ENCODE measurements around the gene ATF5. TPM values are rescaled to one million over a fixed set of nuclear protein-coding genes. Genes with fewer than 3 reads are reported as not detected.
A peak's percentile ranks its signal among the peaks of the same experiment; 100 is the strongest.

ATF5 gene
- total and polyA plus RNA-seq, 11 donors, result 3.9 to 33.0 (median 9.5) TPM

DNA sequence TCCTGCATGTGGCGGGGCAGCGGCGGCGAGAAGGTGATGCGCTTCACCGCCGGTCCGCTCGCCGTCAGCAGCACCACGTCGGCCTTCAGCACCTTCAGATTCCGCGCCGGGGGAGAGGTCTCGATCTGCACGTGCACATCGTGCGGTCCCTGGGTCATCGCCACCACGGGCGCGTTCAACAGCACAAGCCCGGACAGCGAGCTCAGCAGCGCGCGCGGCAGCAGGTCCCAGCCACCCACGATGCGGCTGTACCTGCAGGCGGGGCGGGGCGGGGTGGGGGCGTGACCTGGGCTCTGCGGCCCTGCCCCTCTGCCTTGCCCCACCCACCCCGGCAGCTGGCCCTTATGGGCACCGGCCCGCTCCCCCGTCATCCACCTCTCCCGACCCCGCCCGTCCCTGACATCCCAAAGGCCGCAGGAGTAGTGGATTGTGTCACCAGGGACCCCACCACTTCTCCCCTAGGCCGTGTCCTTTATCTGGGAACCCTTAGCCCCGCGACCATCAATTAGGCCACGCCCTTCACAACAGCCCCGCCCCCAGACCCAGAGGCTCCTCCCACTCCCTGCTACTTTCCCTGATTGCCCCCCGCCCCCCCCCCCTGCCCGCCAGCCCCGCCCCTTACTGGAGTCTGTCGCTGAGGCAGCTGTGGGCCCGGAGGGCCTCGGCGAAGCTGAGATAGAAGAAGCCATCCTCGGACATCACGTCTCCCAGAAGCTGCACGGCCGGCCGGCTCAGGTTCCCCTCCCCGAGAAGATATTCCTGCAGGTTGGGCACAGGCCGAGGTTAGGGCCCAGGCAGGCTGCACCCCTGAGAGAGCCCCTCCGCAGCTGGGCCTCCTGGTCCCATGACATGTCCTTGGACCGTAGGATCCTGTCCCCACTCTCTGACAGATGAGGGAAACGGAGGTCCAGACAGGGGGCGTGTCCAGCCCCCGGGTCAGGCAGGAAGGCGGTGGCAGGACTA lies 38.4 kb upstream of the ATF5 start:
- peaks cover 0 to 27% (median 11%) of the 10 kb centered on the region in 9 donors for H3K36me3 ChIP-seq
- peaks cover 0 to 23% (median 11%) of the 10 kb centered on the region in 12 donors for H3K4me1 ChIP-seq
- peak in 2 of 5 donors; percentile 20 to 68 for DNase-seq
- no peaks in the 10 kb centered on the region for H3K9me3 ChIP-seq
- H3K27me3 ChIP-seq, result peaks cover 0 to 11% (median 0%) of the 10 kb centered on the region in 9 donors
- 7 to 21% (median 13%) methylated on average over 32 to 69 of the region's 69 CpGs for WGBS, 4 donors
- peak overlapping the region in 1 of 12 donors; percentile 54 for H3K27ac ChIP-seq
- TF ChIP-seq CTCF (IDR thresholded peaks at IDR 0.05), result peak in 2 of 12 donors; percentile 6 to 35
- no peak for TF ChIP-seq POLR2A (IDR thresholded peaks at IDR 0.05)
- intact Hi-C loops (cut with DNase I), result no loop called here
- peak overlapping the region in 10 of 12 donors; percentile 4 to 48 (median 30) for H3K4me3 ChIP-seq
- ATAC-seq, result peak in 2 of 4 donors; percentile 26 to 35

GRCh38 chr19:49891393-49891792 lies 37.6 kb upstream of the ATF5 start:
- peak in 1 of 5 donors; percentile 60 for DNase-seq
- 83 to 89% (median 86%) methylated on average over 17 of the region's 17 CpGs for WGBS, 4 donors

GRCh38 chr19:49892716-49893115 lies 36.3 kb upstream of the ATF5 start:
- Histone ChIP-seq H3K27me3 (peaks cover 0 to 11% (median 0%) of the 10 kb centered on the region in 9 donors), H3K4me3 (no peak overlapping the region), H3K27ac (no peak overlapping the region), H3K4me1 (peaks cover 3 to 27% (median 14%) of the 10 kb centered on the region in 12 donors), H3K36me3 (peaks cover 0 to 11% (median 0%) of the 10 kb centered on the region in 9 donors), H3K9me3 (no peaks in the 10 kb centered on the region)
- no peak for TF ChIP-seq POLR2A (IDR thresholded peaks at IDR 0.05)
- TF ChIP-seq CTCF (IDR thresholded peaks at IDR 0.05), result no peak
- intact Hi-C loops (cut with DNase I), result no loop called here
- 89 to 94% (median 93%) methylated on average over 1 of the region's 1 CpG for WGBS, 4 donors
- no peak for DNase-seq
- ATAC-seq, result no peak

More at GRCh38 chr19:49891393-49891792, 37.6 kb upstream of the ATF5 start:
- intact Hi-C loops (cut with DNase I), result no loop called here
- no peak overlapping the region for H3K27ac ChIP-seq
- H3K9me3 ChIP-seq, result no peaks in the 10 kb centered on the region
- no peak for TF ChIP-seq POLR2A (IDR thresholded peaks at IDR 0.05)
- TF ChIP-seq CTCF (IDR thresholded peaks at IDR 0.05), result no peak
- peaks cover 0 to 20% (median 3%) of the 10 kb centered on the region in 9 donors for H3K36me3 ChIP-seq
- H3K4me1 ChIP-seq, result peaks cover 0 to 25% (median 12%) of the 10 kb centered on the region in 12 donors
- H3K4me3 ChIP-seq, result no peak overlapping the region
- no peak for ATAC-seq
- H3K27me3 ChIP-seq, result peaks cover 0 to 11% (median 0%) of the 10 kb centered on the region in 9 donors
